NCI-H2029 treated with DMSO at 0.1 percent for 48 hours (cell line): ENCODE data around the gene DDRGK1.
"Not testable (repeated sequence)": the region's sequence is repeated elsewhere in the genome, so short reads cannot be mapped to it uniquely, and the experiment has no call there.

Experiments used
- DNase-seq: peaks from one replicate; lab custom pipeline; 2025; lab: John Stamatoyannopoulos, UW

DDRGK1 gene

GRCh38 chr20:3164763-3165410 lies 39.6 kb downstream of the DDRGK1 start:
- DNase-seq = no peak

- DNase-seq = no peak
Observed at GRCh38 chr20:3164043-3164762, 40.3 kb downstream of the DDRGK1 start.

GRCh38 chr20:3163099-3164042 lies 41.1 kb downstream of the DDRGK1 start:
- DNase-seq = peak; percentile 53

GRCh38 chr20:3162080-3162611 lies 42.3 kb downstream of the DDRGK1 start:
- DNase-seq = peak; percentile 93

GRCh38 chr20:3161316-3162079 lies 43.0 kb downstream of the DDRGK1 start:
- peak; percentile 26 for DNase-seq

GRCh38 chr20:3160418-3160817 lies 44.1 kb downstream of the DDRGK1 start:
- no peak for DNase-seq

GRCh38 chr20:3158968-3159431 lies 45.5 kb downstream of the DDRGK1 start:
- no peak for DNase-seq

- DNase-seq = no peak
Observed at GRCh38 chr20:3157817-3158216, 46.7 kb downstream of the DDRGK1 start.

- no peak for DNase-seq
Observed at GRCh38 chr20:3156811-3157619, 47.5 kb downstream of the DDRGK1 start.

GRCh38 chr20:3152057-3152644 lies 52.3 kb downstream of the DDRGK1 start:
- DNase-seq = not testable (repeated sequence)

- no peak for DNase-seq
Observed at GRCh38 chr20:3150908-3151307, 53.6 kb downstream of the DDRGK1 start.

GRCh38 chr20:3146732-3147341 lies 57.6 kb downstream of the DDRGK1 start:
- no peak for DNase-seq

- no peak for DNase-seq
Observed at GRCh38 chr20:3141757-3142156, 62.7 kb downstream of the DDRGK1 start.
